Stimulated activated CD8-positive, alpha-beta memory T cell treated with anti-CD3 and anti-CD28 coated beads, Interleukin-12 subunit alpha, Interleukin-12 subunit beta, amount 100 ng/mL, for 24 hours (primary cell): ENCODE results near the gene SLIT3.
"Not testable (repeated sequence)": the region's sequence is repeated elsewhere in the genome, so short reads cannot be mapped to it uniquely, and the experiment has no call there.

Source experiments
- DNase-seq: peaks from one replicate; pipeline ENCODE4 v3.0.0-alpha.2; 2020; ENCODE audit errors: extremely low read depth

The SLIT3 gene

DNA sequence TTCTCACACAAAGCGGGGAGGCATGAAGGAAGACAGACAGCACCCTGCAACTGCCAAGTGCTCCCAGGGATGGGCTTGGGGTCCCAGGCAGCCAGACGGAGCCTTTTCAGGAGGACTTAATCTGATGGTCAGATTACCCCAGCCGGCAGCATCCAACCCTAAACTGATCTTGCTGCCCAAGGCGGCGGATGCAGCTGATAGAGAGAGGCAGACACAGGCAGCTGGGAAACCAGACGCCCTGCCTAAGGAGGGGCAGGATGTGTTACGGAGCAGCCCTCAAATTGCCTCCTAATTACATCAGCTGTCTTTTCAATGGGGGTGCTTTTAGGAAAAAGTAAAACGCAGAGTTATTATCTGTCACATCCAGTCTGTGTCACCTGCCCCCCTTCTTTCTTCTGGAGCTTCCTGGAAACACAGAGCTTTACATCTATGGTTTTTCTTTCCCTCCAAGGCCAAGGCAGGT, 530.9 kb downstream of the SLIT3 start:
- no peak for DNase-seq

DNA sequence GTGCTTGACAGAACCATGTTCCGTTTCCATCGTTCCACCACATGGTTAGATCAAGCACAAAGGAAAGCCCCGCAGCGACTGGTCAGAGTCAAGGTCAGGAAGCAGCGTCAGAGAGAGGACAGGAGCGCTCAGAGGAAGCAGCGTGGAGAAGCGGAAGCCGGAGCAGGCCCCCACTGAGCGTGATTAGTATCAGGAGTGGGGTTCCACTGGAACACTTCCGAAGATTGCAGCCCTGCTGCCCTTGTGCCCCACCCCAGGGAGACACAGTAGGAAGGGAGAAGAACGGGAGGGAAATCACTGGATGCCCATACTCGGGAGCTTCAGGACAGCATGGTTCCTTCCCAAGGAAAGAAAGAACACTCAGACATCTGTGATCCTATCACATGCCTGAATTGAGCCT, 532.8 kb downstream of the SLIT3 start:
- DNase-seq, result no peak

DNA sequence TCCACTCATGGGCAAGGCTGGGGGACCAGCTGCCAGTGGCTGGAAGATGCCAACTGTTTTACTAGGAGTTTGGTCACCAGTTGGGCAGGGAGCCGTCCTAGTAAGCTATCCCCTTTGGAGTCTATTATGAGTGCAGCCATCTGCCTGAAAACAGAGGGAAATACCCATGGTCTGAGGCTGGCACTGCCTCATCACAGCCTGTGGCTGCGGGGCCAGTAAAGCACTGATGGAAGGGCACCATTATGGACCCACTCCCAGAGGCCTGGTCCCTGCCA, 534.6 kb downstream of the SLIT3 start:
- DNase-seq, result no peak

DNA sequence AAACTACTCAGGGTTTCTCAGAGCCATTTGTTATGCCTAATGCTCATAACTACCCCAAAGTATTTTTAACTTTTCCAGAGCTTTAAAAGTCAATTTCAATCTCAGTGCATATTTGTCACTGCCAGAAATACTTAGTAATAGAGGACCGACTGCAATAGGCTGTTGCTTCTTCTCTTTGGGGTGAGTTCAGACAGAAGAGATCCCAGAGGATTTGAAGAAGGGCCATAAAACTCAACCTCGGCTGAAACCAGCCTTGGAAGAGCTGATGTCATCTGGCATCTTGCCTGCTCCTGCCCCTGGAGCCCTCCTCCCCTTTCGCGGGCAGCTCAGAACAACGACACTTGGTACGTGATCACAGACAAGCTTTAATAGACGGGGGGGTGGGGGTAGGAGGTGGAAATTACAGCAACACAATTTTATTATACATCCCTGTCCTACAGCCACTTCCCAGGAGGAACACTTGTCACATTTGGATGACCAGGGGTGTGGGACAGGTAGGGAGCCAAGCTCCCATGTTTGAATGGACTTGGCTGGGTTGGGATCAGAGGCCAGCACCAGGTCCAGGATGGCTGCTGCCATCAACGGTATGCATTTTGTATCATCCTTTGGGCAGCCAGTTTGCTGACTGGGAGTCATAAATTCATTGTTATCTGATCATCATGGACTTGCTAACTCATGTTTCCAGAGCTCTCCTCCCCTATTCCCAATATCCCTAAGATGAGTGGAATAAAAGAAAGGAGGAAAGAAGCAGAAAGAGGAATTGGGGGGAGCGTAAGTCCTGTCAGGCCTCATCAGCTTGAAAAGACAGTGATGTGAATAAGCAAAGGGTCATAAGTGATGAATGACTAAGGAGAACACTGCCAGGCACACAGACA, 535.2 kb downstream of the SLIT3 start:
- no peak for DNase-seq

DNA sequence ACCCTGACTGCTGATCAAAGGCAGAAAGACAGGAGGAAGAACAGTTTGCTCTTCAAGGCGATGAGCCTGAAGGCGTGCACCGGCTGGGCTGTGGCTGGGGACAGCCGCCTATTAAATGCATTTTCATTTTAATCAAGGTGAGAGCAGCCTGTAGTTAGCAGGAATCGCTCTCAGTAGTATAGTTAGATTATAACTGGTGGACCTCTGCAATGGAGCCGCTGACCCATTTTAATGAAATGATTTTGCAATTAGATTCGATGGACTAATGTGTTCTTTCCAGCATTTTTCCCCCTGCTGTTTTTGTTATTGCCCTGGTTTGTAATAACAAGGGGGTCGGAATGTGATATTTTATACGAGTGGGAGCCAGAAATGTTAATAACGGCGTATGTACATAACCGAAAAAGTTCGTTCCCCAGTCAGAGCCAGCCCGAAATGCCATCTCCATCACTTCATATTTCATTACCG, 535.8 kb downstream of the SLIT3 start:
- no peak for DNase-seq

DNA sequence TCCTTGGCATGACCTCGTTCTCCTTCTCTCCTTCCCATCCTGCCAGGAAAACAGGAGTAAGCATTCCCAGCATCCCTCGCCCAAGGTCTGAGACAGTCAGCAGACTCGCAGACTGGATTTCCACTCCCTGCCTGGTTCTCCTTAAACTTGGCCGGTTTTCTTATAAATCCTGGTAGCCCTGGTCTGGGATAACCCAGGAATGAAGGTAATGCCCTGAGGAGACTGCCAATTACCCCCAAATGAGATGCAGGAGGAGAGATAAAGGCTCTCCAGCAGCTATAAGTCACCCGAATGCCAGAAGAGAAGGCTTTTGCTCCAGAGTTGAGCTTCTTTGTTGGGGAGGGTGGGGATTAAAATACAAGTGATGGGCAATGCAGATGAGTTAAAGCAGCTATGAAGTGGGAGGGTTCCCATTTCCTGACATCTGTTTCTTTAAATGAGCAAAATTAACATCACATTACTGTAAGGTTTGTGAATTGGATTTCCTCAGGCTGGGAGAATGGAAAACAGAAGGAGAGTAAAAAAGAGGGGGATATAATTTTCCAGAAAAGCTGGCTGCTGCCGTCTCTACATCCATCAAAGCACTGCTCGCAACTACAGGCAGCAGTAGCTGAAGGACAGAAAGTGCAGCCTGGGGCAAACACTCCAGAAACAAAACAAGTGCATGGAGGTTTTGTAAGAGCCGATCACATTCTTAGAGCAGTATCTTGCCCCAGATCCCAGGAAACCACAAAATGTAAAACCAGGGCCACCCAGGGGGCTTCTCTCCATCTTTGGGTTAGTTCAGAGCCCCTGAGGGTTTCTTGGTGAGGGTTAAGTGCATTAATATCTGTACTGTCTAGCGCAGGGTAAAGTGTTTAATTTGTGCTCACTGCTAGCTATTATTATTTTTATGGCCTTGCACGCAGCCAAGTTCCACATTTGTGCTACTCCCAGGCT, 544.2 kb downstream of the SLIT3 start:
- DNase-seq, result no peak

DNA sequence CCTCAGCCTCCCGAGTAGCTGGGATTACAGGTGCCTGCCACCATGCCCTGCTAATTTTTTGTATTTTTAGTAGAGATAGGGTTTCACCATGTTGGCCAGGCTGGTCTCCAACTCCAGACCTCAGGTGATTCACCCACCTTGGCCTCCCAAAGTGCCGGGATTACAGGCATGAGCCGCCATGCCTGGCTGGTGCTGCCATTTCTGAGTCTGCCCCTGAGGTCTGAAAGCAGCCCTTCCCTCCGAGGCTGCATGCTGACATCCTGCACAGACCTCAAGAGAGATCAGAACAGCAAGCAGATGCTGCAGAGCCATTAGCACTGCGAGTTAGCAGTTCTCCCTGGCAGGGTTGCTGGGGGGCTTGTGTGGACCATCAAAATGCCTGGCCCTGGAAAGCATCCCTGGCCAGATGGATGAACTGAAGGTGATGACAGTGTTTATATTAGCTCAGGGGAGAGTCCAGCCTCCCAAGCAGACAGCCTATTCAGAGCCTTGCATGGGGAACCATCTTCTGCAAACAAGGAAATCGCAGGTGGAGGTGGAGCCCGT, 545.3 kb downstream of the SLIT3 start:
- DNase-seq, result no peak

DNA sequence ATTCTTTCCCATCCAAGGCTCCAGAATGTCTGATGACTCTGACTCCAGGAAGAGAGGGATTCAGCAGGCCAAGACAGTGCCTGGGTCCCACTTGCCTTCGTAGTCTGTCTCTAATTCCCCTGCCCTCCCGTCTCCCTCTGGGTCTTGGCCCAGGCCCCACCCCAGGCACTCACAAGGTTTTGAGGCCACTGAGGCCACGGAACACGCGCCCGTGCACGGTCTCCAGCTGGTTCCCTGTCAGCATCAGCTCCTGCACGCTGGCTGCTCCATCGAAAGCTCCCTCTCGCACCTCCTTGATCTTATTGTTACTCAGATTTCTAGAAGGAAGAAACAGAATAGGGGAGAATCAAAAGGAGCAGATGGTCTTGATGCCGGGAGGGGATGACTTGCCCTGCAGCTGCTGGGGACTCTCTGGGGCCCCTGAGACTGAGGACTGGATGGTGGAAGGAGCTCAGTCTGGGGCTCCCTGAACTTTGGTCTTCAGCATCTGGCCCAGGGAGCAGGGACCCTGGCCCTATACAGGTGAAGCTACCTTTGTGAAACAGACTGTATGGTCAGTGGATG, 547.2 kb downstream of the SLIT3 start:
- no peak for DNase-seq

DNA sequence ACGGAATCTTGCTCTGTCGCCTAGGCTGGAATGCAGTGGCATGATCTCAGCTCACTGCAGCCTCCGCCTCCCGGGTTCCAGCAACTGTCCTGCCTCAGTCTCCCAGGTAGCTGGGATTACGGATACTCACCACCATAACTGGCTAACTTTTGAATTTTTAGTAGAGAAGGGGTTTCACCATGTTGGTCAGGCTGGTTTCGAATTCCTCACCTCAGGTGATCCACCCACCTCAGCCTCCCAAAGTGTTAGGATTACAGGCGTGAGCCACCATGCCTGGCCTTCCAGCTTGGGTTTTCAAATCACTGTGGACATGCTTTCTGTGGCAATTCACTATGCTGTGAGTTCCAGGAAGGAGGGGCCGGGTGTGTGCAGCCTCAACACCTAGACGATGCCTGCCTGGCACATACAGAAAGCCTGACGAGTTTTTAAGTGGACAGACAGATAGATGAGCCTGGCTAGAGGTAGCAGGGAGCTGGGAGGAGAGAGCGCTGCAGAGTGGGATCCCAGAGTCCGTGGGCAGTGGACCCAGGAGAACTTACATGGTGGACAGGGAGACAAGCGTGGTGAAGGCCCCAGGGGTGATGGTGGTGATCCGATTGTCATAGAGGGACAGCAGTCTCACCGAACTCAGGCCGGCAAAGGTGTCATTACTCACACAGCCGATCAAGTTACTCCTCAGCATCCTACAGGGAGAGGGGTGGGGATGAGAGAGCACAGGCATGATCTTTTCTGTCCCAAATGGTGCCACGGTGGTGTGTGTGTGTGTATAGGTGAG, 548.3 kb downstream of the SLIT3 start:
- DNase-seq, result no peak

DNA sequence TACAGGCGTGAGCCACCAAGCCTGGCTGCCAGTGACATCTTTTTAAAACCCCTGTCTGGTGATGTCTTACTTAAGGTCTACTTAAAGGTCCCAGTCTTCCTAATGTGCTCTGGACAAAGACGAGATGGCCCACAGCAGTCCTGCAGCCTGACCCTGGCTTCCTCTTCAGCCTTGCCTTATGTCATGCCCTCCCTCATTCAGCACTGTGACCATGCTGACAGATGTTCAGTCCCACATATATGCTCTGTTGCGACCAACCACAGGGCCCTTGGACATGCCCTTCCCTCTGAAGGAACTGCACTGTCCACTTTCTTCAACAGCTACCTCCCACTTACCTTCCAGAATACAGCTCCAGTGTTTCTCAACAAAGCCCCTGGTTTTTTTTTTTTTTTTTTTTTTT, 548.9 kb downstream of the SLIT3 start:
- no peak for DNase-seq

DNA sequence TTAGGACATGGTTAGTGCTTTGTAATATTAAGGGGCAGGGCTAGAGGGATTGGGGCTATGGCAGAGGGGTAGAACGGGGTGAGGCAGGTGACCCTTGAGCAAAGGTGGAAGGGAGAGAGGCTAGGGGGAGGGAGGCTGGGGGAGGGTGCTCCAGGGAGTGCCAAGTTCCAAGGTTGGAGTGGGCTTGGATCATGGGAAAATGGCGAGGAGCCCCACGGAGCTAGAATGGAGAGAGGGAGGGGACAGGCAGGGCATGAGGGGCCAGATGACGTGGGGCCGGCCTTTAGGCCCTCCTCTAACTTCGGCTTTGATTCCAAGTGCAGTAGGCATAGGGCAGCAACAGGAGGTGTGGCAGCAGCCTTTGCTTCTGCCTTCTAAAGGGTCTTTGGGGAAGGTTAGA, 550.0 kb downstream of the SLIT3 start:
- no peak for DNase-seq

DNA sequence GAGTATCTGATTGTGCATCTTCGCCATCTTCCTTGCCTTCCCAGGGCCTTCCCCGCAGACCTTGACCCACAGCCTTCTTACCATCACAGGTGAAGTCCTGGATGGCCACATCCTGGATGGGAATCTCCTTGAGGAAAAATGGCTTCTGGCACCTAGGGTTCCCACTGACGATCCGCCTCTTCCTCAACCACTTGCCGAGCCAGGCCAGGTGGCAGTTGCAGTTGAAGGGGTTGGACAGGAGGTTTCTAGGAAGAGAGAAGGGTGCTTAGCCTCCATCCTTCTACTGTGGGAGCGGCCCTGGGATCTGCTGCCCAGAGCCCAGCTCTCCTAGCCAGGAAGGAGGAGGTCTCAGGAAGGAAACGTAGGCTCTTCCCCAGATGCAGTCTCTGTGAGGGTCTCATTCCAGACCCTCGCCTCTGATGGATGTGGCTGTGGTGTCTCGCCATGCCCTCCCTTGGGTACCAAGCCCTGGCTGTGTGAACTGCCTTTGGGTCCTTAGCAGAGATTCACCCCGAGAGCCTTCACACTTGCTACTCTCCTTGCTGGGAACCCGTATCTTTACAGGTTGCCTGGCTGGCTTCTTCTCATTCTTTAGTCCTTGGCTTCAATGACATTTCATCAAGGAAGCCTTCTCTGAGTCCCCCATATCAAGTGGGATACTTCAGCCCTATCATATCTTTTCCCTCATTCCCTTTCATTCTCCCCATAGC, 551.4 kb downstream of the SLIT3 start:
- DNase-seq, result no peak

DNA sequence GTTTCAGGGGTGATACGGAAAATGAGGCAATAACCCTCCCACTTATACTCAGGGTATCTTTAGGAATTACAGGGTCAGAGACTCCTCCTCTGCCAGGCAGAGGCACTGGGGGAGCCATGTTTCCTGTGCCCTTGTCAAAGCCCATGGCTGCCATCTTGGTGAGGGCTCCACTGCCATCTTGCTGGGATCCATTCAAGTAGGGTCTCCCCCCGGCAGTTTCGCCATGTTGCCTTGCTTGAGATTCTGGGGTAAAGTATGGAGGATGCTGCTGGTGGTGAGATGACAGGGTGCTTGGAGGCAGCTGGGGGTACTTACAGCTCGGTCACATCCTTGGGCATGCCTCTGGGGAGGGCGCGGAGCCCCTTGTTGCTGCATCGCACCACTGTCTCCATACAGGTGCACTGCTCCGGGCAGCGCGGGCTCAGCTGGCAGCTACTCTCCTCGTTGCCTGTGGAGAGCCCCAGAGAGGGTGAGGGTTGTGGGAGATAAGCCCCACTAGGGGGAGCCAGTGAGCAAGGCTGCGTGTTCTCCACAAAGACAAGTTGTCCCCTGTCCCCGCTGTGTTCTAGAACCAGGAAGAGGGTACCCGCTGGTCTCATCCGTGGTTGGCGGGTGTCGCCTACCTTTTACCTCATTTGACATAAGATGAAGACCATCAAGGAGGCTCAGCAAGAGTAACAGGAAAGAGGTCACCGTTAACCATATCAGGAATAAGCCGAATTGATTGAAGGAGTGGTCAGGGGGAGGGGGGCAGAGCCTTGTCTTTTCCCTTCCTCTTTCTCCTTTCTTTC, 552.8 kb downstream of the SLIT3 start:
- no peak for DNase-seq

DNA sequence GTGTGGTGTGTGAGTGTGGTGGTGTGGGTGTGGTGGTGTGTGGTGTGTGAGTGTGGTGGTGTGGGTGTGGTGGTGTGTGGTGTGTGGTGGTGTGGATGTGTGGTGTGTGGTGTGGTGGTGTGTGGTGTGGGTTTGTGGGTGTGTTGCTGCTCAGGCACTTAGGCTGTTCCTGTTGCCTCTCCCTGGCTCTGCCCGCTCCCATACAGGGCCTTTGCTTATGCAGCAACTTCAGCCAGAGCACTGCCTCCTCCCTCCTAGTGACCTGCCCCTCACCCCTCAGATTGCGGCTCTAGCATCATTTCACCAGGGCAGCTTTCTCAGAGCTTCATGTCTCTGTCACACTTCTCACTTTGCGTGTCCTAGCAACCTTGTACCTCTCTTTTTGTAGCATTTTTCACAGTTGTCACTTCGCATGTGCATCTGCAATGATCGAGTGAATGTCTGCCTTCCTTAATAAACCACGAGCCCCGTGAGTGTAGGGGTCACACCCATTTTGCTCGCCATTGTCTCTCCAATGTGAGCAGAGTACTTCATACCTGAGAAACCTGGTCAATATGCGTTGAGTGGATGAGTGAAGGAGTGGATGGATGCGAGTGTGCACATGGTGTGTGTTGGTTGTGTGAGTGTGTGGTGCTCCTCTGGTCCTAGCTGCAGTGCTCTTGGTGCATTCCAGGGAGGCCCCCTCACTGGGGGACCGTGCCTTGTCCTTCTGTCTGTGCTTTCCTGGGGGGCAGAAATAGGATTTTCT, 553.9 kb downstream of the SLIT3 start:
- no peak for DNase-seq

DNA sequence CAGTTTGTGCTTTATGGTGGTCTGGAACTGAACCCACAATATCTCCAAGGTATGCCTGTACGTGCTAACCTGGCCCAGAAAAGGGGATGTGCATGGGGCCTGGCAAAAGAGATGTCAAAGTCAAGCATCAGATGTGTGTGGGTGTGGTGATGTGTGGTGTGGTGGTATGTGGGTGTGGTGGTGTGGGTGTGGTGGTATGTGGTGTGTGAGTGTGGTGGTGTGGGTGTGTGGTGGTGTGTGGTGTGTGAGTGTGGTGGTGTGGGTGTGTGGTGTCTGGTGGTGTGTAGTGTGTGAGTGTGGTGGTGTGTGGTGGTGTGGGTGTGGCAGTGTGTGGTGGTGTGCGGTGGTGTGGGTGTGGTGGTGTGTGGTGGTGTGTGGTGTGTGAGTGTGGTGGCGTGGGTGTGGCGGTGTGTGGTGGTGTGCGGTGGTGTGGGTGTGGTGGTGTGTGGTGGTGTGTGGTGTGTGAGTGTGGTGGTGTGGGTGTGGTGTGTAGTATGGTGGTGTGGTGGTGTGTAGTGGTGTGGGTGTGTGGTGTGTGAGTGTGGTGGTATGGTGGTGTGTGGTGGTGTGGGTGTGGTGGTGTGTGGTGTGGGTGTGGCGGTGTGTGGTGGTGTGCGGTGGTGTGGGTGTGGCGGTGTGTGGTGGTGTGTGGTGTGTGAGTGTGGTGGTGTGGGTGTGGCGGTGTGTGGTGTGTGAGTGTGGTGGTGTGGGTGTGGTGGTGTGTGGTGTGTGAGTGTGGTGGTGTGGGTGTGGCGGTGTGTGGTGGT, 554.6 kb downstream of the SLIT3 start:
- DNase-seq, result not testable (repeated sequence)

DNA sequence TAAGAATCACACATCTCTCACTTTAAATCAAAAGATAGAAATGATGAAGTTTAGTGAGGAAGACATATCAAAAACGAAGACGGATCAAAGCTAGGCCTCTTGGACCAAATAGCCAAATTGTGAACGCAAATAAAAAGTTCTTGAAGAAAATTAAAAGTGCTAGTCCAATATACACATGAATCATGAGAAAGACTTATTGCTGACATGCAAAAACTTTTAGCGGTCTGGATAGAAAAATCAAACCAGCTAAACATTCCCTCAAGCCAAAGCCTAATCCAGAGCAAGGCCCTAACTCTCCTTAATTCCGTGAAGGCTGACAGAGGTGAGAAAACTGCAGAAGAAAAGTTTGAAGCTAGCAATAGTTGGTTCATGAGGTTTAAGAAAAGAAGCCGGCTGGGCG, 557.3 kb downstream of the SLIT3 start:
- no peak for DNase-seq

DNA sequence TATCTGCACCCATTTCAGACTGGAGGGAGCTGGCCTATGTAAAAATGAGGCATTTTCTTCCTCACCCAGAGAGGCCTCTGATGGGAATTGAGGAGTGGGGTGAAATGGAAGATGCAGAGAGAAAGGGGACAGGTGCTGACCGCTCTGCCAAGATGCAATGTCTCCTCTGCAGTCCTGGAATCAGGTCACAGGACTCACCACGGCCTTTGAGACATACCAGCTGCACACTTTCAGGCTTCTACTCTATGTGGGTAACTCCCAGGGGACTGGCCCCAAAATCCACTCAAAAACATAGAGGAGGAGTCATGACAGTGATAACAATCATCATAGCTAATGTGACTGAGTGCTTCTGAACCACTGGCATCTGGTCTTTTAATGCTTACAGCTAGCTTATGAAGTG, 558.6 kb downstream of the SLIT3 start:
- not testable (repeated sequence) for DNase-seq

DNA sequence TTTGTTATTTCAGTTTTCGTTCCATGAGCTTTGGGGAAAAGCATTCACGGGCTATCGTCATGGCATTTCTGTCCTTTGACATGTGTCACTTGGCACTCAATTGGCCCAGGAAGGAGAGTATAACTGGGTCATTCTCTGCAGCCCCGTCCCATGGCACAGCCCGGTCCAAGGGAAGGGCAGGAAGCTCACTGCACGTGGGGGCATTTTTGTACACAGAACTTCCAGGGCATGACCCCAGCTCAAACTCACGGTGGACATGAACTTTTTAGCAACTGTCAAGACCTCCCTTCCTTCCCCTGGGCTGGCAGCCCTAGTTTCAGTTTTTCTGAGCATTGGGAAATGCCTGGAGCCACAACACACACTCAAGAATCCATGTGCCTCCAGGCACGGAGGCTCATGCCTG, 560.1 kb downstream of the SLIT3 start:
- DNase-seq, result no peak
